GM12873 (cell line): ENCODE data around the gene ID2.

Source experiments
- TF ChIP-seq, protein P1 (sequence below): IDR thresholded peaks from 2 replicates; pipeline ENCODE4 v1.5.1; 2012; ENCODE audit warnings: low read depth, mild to moderate bottlenecking, moderate library complexity, low read length, control low read depth; ENCODE audit not compliant: insufficient read depth; ENCODE audit errors: missing control alignments

The ID2 gene

DNA sequence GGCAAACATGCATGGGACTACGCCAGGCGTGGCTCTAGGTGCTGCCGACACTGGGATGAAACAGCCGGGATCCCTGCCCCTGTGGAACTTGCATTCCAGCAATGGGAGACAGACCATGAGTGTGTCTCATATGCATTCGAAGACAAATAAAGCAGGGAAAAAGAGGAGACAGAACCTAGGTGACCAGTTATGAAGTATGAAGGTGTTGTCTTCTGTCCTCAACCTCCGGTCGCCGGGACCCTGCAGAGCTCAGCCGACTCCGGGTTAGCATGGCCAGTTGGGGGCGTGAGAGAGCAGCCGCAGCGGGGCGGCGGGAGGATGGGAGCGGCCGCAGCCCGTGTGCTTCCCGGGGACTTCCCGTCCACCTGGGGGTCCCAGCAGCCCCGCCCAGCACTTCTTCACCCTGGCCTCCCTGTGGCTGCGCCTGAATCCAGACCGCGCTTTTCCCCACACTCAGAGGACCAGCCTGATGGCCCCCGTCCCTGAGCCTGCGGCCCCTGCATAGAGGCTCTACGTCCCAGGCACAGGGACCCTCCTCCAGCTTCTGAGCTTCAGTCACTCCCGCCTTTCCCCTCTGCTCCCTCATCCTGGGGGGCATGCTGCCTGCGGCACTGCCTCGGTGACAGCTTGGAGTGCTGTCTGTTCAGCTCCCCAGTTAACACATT, 11.4 kb downstream of the ID2 start:
- TF ChIP-seq, protein P1, sequence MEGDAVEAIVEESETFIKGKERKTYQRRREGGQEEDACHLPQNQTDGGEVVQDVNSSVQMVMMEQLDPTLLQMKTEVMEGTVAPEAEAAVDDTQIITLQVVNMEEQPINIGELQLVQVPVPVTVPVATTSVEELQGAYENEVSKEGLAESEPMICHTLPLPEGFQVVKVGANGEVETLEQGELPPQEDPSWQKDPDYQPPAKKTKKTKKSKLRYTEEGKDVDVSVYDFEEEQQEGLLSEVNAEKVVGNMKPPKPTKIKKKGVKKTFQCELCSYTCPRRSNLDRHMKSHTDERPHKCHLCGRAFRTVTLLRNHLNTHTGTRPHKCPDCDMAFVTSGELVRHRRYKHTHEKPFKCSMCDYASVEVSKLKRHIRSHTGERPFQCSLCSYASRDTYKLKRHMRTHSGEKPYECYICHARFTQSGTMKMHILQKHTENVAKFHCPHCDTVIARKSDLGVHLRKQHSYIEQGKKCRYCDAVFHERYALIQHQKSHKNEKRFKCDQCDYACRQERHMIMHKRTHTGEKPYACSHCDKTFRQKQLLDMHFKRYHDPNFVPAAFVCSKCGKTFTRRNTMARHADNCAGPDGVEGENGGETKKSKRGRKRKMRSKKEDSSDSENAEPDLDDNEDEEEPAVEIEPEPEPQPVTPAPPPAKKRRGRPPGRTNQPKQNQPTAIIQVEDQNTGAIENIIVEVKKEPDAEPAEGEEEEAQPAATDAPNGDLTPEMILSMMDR: peak; percentile 72

DNA sequence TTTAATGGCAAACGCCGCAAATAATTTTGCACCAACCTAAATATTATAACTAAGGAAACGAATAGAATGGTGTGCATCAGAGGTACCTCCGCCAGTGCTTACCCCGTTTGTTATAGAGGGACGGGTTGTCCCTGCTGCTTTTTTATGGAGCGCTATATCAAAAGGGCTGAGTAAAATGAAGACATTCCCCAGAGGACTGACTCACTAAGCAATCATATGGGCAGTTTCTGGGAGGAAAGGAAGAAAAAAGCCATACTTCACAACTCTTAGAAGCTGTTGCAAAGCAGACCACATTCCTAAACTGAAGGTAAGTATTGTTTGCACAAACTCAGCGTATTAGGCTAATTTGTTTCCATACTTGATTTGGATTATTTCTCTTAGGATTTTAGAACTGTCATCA, 12.9 kb downstream of the ID2 start:
- TF ChIP-seq, protein P1: no peak

DNA sequence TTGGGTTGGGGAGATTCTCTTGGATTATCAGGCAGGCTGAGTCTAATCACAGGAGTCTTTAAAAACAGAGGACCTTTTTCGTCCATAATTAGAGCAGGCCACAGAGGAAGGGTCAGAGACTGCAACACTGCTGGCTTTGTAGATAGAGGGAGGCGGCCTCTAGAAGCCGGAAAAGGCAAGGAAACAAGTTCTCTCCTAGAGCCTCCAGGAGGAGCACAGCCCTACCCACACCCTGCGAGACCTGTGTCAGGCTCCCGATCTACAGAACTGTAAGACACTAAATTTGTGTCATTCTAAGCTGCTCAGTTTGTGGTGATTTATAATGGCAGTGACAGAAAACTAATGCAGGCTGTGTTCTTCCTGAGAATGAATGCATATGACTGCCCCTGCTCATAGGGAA, 15.3 kb downstream of the ID2 start:
- TF ChIP-seq, protein P1: no peak

DNA sequence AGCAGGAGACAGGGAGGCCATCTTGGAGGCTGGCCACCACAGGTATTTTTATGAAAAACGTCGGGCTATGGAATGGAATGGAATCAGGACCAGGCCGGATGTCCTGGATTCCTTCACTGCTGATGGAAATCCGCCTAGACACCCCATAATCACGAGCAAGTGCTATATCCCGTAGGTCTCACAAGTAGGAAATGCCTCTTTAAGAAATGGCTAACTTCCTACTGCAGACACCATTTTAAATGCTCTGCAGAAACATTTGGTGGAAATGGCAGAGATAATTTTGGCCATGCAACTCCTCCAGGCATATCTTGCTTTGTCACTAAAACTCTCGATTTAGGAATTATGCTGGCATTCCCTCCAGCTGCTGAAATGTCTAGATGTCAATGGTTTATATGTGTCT, 18.0 kb downstream of the ID2 start:
- TF ChIP-seq, protein P1: no peak

DNA sequence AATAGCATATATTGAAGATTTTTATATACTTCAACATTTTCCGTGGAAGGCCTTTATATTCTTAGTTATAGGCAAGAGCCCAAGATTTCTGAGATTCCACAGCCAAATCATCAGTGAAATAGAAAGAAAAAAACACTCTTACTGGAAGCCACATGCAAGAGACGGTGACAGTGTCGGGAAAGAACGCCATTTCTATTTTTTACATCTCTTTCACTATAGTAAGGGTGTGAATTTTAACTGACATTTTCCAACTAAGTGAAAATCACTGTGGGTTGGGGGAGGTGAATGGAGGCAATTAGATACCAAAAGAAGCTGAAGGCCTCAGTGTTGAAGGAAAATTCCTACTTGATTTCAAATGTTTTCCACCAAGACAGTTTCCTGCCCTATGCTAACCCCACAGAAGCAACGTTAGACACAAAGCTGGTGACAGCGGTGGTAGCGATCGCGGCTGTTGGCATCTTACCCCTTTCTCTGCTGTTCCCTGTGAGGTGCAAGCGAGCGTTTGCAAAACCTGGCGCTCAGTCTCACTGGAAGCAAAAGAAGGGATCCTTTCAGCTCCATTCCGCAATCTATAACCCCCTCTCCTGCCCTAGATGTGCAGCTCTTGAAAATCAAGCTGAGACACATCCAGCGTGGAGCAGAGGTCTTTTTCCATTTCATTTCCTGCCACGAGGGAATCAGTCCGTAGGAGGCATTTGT, 20.0 kb downstream of the ID2 start:
- TF ChIP-seq, protein P1: no peak

DNA sequence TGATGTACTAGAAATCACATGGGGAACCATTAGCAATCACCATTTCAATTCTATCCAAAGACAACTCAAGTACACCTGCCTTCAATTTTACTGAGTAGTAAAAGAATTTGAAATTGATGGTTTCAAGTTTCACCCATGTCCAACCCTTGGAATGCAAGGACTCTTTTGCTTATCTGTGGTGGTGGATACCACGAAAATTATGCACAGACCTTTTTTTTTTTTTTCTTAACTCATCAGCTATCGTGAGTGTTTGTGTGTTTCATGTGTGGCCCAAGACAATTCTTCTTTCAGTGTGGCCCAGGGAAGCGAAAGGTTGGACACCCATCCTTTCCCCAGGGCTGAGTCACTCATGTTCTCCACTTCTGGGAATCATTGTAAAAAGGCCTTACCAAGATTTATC, 23.1 kb downstream of the ID2 start:
- TF ChIP-seq, protein P1: no peak

DNA sequence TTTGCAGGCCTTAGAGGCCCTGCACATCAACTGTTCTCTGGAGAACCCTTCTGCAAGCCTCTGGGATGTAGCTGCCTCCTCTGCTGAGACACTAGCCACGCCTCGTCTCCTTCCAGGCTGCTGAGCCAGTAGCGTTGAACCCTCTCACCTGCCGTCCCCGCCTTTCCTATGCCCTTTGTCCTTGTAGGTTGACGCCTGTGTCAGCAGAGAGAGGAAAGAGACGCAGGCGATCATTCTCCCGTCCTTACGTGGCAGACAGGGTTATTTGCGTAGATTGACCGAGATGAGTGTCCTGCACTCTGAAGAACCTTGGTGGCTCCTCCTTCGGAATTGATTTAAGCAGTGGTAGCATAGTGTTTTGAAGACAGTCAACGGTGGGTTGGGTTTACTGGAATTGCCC, 27.8 kb downstream of the ID2 start:
- TF ChIP-seq, protein P1: no peak
